Measurements from ENCODE around the gene ERBIN. TPM values are rescaled to one million over a fixed set of nuclear protein-coding genes. Genes with fewer than 3 reads are reported as not detected.
"Not testable (repeated sequence)": the region's sequence is repeated elsewhere in the genome, so short reads cannot be mapped to it uniquely, and the experiment has no call there.

Gene ERBIN
- total RNA-seq, 1 donor from 2014 or later = 29.8 TPM

- DNase-seq (ENCODE audit: low spot score) = no peak
- H3K27me3 Mint-ChIP-seq (ENCODE audit: insufficient read depth) = no peaks in the 10 kb centered on the region
- H3K4me1 Mint-ChIP-seq (ENCODE audit: low read depth) = peaks cover 20% of the 10 kb centered on the region
- H3K9me3 Mint-ChIP-seq = no peaks in the 10 kb centered on the region
- no peak overlapping the region for H3K27ac Mint-ChIP-seq
- intact Hi-C loops (cut with micrococcal nuclease) = loop anchor here (5.0 kb wide), 1 partner anchor 138 kb away; the partner anchor contains the start of gene SREK1
- H3K36me3 Mint-ChIP-seq (ENCODE audit: low read depth) = peaks cover 32% of the 10 kb centered on the region
- H3K4me3 Mint-ChIP-seq = no peak overlapping the region
Observed at GRCh38 chr5:66004216-66004615, 77.8 kb downstream of the ERBIN start.

DNA sequence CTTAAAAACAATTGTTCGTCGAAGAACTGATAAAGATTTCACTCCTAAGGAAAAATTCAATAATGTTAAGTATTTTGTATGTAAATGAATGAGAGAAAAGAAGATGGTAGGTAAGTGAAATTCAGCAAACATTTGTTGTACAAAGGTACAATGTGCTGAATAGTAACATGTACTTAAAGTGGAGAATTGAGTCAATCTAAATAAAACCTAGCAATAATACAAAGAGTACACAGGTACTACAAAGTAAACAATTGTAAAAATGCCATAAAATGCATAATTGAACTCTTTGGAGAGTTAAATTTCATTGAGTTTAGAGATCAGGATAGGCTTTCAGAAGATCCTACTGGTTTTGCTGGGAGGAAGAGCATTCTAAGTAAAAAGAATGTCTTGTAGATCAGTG, 82.9 kb downstream of the ERBIN start:
- H3K27me3 Mint-ChIP-seq (ENCODE audit: insufficient read depth) = no peaks in the 10 kb centered on the region
- peaks cover 19% of the 10 kb centered on the region for H3K36me3 Mint-ChIP-seq (ENCODE audit: low read depth)
- H3K9me3 Mint-ChIP-seq = no peaks in the 10 kb centered on the region
- H3K4me3 Mint-ChIP-seq = no peak overlapping the region
- no peak overlapping the region for H3K27ac Mint-ChIP-seq
- no peak for DNase-seq (ENCODE audit: low spot score)
- peaks cover 29% of the 10 kb centered on the region for H3K4me1 Mint-ChIP-seq (ENCODE audit: low read depth)
- intact Hi-C loops (cut with micrococcal nuclease) = no loop called here

DNA sequence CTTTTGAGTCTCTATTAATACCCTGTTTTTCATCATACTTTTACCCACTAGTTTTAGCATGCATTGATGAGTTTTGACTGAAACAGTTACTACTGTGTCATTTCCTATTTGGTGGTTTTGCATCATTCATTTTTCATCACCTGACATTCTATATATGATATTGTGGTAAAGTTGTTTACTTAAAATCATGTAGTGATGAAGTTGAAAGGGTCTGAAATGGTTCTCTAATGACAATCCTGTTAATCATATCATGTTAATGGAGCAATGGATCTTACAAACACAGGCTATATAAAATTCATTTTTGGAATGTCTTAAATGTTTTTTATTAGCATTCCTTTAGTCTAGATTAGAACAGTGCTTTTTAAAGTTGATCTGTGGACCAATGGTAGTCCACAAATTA, 84.1 kb downstream of the ERBIN start:
- no peak overlapping the region for H3K4me3 Mint-ChIP-seq
- H3K9me3 Mint-ChIP-seq = no peaks in the 10 kb centered on the region
- H3K4me1 Mint-ChIP-seq (ENCODE audit: low read depth) = peaks cover 29% of the 10 kb centered on the region
- no peak for DNase-seq (ENCODE audit: low spot score)
- no peaks in the 10 kb centered on the region for H3K27me3 Mint-ChIP-seq (ENCODE audit: insufficient read depth)
- intact Hi-C loops (cut with micrococcal nuclease) = loop anchor here (5.0 kb wide), 1 partner anchor 83 kb away; the partner anchor contains the start of gene ERBIN
- H3K36me3 Mint-ChIP-seq (ENCODE audit: low read depth) = peaks cover 10% of the 10 kb centered on the region
- H3K27ac Mint-ChIP-seq = no peak overlapping the region

GRCh38 chr5:66012271-66012670, 85.9 kb downstream of the ERBIN start:
- intact Hi-C loops (cut with micrococcal nuclease) = loop anchor here (5.0 kb wide), 1 partner anchor 85 kb away; the partner anchor contains the start of gene ERBIN
- H3K27me3 Mint-ChIP-seq (ENCODE audit: insufficient read depth) = no peaks in the 10 kb centered on the region
- H3K27ac Mint-ChIP-seq = no peak overlapping the region
- H3K4me3 Mint-ChIP-seq = no peak overlapping the region
- DNase-seq (ENCODE audit: low spot score) = no peak
- H3K36me3 Mint-ChIP-seq (ENCODE audit: low read depth) = peaks cover 5% of the 10 kb centered on the region
- H3K9me3 Mint-ChIP-seq = no peaks in the 10 kb centered on the region
- peaks cover 29% of the 10 kb centered on the region for H3K4me1 Mint-ChIP-seq (ENCODE audit: low read depth)

- Mint-ChIP-seq H3K27me3 (ENCODE audit: insufficient read depth) (no peaks in the 10 kb centered on the region), H3K27ac (no peak overlapping the region), H3K36me3 (ENCODE audit: low read depth) (peaks cover 5% of the 10 kb centered on the region), H3K9me3 (no peaks in the 10 kb centered on the region), H3K4me3 (no peak overlapping the region), H3K4me1 (ENCODE audit: low read depth) (peaks cover 35% of the 10 kb centered on the region)
- intact Hi-C loops (cut with micrococcal nuclease) = loop anchor here (5.0 kb wide), 1 partner anchor 86 kb away; the partner anchor contains the start of gene ERBIN
- DNase-seq (ENCODE audit: low spot score) = no peak
Observed at GRCh38 chr5:66013397-66013796, 87.0 kb downstream of the ERBIN start.

- Mint-ChIP-seq H3K9me3 (no peaks in the 10 kb centered on the region), H3K4me3 (no peak overlapping the region), H3K27me3 (ENCODE audit: insufficient read depth) (no peaks in the 10 kb centered on the region), H3K4me1 (ENCODE audit: low read depth) (peaks cover 35% of the 10 kb centered on the region), H3K27ac (no peak overlapping the region), H3K36me3 (ENCODE audit: low read depth) (peaks cover 5% of the 10 kb centered on the region)
- no peak for DNase-seq (ENCODE audit: low spot score)
- intact Hi-C loops (cut with micrococcal nuclease) = loop anchor here (5.0 kb wide), 1 partner anchor 87 kb away; the partner anchor contains the start of gene ERBIN
Observed at GRCh38 chr5:66013906-66014305, 87.5 kb downstream of the ERBIN start.

GRCh38 chr5:66015196-66015960, 89.0 kb downstream of the ERBIN start:
- no peak for DNase-seq (ENCODE audit: low spot score)
- intact Hi-C loops (cut with micrococcal nuclease) = no loop called here
- Mint-ChIP-seq H3K27me3 (ENCODE audit: insufficient read depth) (no peaks in the 10 kb centered on the region), H3K4me3 (no peak overlapping the region), H3K27ac (no peak overlapping the region), H3K36me3 (ENCODE audit: low read depth) (peaks cover 6% of the 10 kb centered on the region), H3K9me3 (no peaks in the 10 kb centered on the region), H3K4me1 (ENCODE audit: low read depth) (peaks cover 30% of the 10 kb centered on the region)

DNA sequence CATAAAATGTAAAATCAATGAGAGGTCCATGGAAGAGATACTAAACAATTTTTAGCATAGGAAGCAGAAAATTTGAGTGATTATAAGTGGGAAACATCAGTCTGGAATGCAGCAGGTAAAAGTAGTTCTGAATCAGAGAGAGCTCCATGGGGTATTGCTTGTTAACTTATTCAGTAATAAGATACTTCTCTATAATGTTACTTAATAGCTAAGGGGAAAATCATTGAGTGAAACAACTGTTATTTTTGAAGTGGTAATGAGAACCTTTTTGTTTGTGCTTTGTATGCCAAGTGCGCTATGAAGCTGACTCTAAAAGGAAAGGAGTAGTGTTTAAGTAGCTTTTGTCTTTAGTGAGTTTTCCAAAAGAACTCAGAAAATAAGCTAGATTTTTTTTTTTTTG, 95.2 kb downstream of the ERBIN start:
- Mint-ChIP-seq H3K27me3 (ENCODE audit: insufficient read depth) (no peaks in the 10 kb centered on the region), H3K4me1 (ENCODE audit: low read depth) (peaks cover 6% of the 10 kb centered on the region), H3K36me3 (ENCODE audit: low read depth) (peaks cover 5% of the 10 kb centered on the region), H3K4me3 (no peak overlapping the region), H3K9me3 (no peaks in the 10 kb centered on the region), H3K27ac (no peak overlapping the region)
- intact Hi-C loops (cut with micrococcal nuclease) = no loop called here
- DNase-seq (ENCODE audit: low spot score) = no peak

- no peaks in the 10 kb centered on the region for H3K27me3 Mint-ChIP-seq (ENCODE audit: insufficient read depth)
- intact Hi-C loops (cut with micrococcal nuclease) = no loop called here
- no peak overlapping the region for H3K4me3 Mint-ChIP-seq
Observed at GRCh38 chr5:66039296-66039695, 112.9 kb downstream of the ERBIN start.

GRCh38 chr5:66039701-66040100, 113.3 kb downstream of the ERBIN start:
- no peak overlapping the region for H3K27ac Mint-ChIP-seq
- no peaks in the 10 kb centered on the region for H3K27me3 Mint-ChIP-seq (ENCODE audit: insufficient read depth)
- no peaks in the 10 kb centered on the region for H3K4me1 Mint-ChIP-seq (ENCODE audit: low read depth)
- intact Hi-C loops (cut with micrococcal nuclease) = no loop called here
- no peaks in the 10 kb centered on the region for H3K9me3 Mint-ChIP-seq
- peaks cover 24% of the 10 kb centered on the region for H3K36me3 Mint-ChIP-seq (ENCODE audit: low read depth)
- no peak overlapping the region for H3K4me3 Mint-ChIP-seq
- DNase-seq (ENCODE audit: low spot score) = no peak

More at GRCh38 chr5:66039296-66039695, 112.9 kb downstream of the ERBIN start:
- Mint-ChIP-seq H3K9me3 (no peaks in the 10 kb centered on the region), H3K36me3 (ENCODE audit: low read depth) (peaks cover 23% of the 10 kb centered on the region), H3K4me1 (ENCODE audit: low read depth) (no peaks in the 10 kb centered on the region), H3K27ac (no peak overlapping the region)
- no peak for DNase-seq (ENCODE audit: low spot score)

- Mint-ChIP-seq H3K36me3 (ENCODE audit: low read depth) (peaks cover 21% of the 10 kb centered on the region), H3K27me3 (ENCODE audit: insufficient read depth) (no peaks in the 10 kb centered on the region), H3K4me3 (no peak overlapping the region), H3K9me3 (no peaks in the 10 kb centered on the region), H3K4me1 (ENCODE audit: low read depth) (no peaks in the 10 kb centered on the region), H3K27ac (no peak overlapping the region)
- no peak for DNase-seq (ENCODE audit: low spot score)
- intact Hi-C loops (cut with micrococcal nuclease) = no loop called here
Observed at GRCh38 chr5:66041627-66042026, 115.3 kb downstream of the ERBIN start.

DNA sequence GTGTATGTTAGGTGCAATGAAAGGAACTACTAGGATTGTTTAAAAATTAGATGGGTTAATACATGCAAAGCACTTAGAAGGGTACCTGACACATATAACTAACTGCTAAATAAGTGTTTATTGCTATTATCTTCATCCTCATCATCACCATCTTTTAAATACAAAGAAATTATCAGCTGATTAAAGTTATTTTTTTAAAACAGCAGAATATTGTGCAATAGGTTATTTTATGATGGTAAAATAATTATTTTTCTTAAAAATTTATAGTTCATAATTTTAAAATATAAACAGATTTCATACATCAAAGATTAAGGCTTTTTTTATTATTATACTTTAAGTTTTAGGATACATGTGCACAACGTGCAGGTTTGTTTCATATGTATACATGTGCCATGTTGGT, 130.9 kb downstream of the ERBIN start:
- Mint-ChIP-seq H3K4me1 (ENCODE audit: low read depth) (no peaks in the 10 kb centered on the region), H3K27ac (no peak overlapping the region), H3K27me3 (ENCODE audit: insufficient read depth) (no peaks in the 10 kb centered on the region), H3K36me3 (ENCODE audit: low read depth) (peaks cover 44% of the 10 kb centered on the region), H3K9me3 (peaks cover 5% of the 10 kb centered on the region), H3K4me3 (no peak overlapping the region)
- intact Hi-C loops (cut with micrococcal nuclease) = no loop called here
- DNase-seq (ENCODE audit: low spot score) = no peak

- H3K27me3 Mint-ChIP-seq (ENCODE audit: insufficient read depth); H3K27ac Mint-ChIP-seq; H3K9me3 Mint-ChIP-seq; H3K4me3 Mint-ChIP-seq; H3K4me1 Mint-ChIP-seq (ENCODE audit: low read depth); DNase-seq (ENCODE audit: low spot score); intact Hi-C loops (cut with micrococcal nuclease): not testable (repeated sequence)
- H3K36me3 Mint-ChIP-seq (ENCODE audit: low read depth) = peaks cover 39% of the 10 kb centered on the region
Observed at GRCh38 chr5:66061320-66061719, 134.9 kb downstream of the ERBIN start.

All from activated T-helper 1 cell treated with anti-CD3 and anti-CD28 coated beads, Interleukin-12 subunit alpha, Interleukin-12 subunit beta, Interleukin-2, Interleukin-4 antibody, amounts not matched to agents 30 ng/mL and 10 ng/mL and 1 ng/mL, durations not matched to agents 14 hours and 24 hours and 36 hours (primary cell).